GM12874 (cell line): ENCODE measurements around the gene KIF26B.

Source experiments
- CTCF ChIP-seq: IDR thresholded peaks from 2 replicates; pipeline ENCODE4 v1.5.1; 2011; ENCODE audit warnings: low read depth, mild to moderate bottlenecking, control low read depth, low read length, moderate library complexity; ENCODE audit not compliant: insufficient read depth

Gene KIF26B

DNA sequence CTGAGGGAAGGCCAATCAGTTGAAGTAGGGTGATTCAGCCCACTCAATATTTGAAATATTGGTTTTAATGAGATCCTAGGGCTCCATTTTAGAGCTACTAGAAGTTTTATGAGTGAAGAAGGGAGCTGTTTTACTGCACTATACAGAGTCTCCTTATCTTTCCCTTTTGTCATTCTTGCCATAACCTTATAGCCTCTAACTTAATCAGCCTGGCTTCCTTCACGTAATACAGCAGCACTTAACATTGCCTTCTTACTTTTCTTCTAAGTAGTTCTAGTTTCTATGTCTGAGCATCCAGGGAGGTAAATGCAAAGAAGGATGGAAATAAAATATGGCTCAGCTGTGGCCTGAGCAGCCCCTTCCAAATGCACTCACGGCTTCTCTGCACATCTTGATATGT lies 299.3 kb downstream of the KIF26B start:
- no peak for TF ChIP-seq CTCF

GRCh38 chr1:245457562-245457961 lies 302.8 kb downstream of the KIF26B start:
- TF ChIP-seq CTCF = no peak

GRCh38 chr1:245458234-245458633 lies 303.4 kb downstream of the KIF26B start:
- no peak for TF ChIP-seq CTCF

GRCh38 chr1:245458761-245459174 lies 304.0 kb downstream of the KIF26B start:
- no peak for TF ChIP-seq CTCF

GRCh38 chr1:245459621-245460020 lies 304.8 kb downstream of the KIF26B start:
- no peak for TF ChIP-seq CTCF

- no peak for TF ChIP-seq CTCF
Measured at GRCh38 chr1:245461681-245462080, 306.9 kb downstream of the KIF26B start.

DNA sequence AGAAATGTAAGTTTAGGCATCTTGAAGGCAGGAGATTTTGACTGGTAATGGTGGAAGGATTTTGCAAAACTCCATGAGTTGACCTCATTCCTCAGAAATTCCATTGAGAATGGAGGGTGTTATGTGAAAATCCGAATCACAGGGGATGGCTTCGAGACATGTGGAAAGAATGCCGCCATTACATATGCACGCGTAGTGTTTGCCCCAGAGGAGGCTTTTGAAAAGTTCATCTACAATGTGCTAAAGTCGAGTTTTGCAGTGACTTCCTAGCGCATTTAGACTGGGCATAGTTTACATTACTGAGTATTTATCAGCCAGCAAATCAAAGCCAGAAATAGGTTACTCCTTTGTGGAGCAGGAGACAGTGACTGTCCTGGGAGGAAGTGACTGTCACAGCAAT lies 307.4 kb downstream of the KIF26B start:
- TF ChIP-seq CTCF = no peak
